Activated CD8-positive, alpha-beta memory T cell treated with anti-CD3 and anti-CD28 coated beads for 4 hours (primary cell): ENCODE measurements around the gene TMEM238L.

ENCODE experiments used
- DNase-seq, 2 donors: peaks; one replicate each; pipeline ENCODE4 v3.0.0-alpha.2; 2020; ENCODE audit warnings: low read depth in 2 of 2

The TMEM238L gene

DNA sequence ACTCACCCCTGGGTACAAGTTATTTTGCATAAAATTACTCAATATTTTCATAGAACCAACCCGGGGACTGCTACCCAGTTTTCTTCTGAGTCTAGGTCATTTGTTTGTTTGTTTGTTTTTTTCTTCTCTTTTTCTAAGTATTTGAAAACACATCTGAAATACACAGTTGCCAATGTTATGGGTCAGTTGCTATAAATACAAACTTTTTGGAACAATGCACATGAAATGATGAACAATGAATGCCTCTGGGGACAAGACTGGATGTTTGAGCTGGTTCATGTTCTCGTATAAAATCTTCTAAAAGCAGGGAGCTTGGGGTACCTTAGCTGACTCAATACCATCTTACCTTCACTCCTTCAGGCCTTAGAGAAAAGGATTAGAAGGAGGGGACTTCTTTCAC is 30.5 kb downstream of the TMEM238L start:
- no peak for DNase-seq

DNA sequence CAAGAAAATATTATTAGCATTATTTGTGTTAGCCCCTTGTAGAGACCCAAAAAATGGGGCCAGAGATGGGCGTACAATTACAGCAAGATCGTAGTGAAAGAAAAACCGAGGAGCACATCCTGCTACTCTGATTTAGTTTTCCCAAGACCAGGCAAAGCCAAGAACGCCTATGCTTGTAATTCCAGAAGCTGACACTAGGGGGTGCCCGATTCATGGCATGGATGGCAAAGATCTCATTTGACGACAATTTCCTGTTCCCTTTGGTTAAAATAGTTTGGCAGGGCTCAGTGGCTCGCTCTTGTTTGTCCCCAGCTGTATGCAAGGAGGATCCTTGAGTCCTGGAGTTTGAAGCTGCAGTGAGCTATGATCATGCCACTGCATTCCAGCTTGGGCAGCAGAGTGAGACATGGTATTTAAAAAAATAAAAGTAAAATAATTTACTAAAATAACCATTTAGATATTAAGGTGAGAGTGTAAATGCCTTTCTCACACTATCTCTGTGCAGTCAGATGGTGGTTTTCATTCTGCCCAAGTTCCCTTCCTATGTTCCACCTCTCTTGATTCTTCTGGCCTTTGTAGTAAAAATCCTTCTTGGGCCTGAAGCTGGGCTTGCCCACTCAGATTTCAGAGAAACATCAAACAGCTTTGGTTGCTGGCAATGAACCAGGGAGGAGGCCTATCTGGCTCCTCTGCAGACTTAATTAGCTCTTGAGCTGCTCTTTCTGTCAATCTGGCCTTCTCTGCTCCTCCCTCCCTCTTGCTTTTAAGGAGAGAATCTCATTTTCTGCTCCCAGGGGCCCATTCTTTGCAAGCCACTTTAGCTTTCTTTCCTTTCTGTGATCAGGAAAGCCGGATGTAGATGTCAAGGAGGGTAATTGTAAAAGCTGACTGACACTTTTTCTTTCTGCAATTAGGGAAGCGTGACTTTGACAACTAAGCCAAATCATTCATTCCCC is 31.2 kb downstream of the TMEM238L start:
- DNase-seq, result no peak

DNA sequence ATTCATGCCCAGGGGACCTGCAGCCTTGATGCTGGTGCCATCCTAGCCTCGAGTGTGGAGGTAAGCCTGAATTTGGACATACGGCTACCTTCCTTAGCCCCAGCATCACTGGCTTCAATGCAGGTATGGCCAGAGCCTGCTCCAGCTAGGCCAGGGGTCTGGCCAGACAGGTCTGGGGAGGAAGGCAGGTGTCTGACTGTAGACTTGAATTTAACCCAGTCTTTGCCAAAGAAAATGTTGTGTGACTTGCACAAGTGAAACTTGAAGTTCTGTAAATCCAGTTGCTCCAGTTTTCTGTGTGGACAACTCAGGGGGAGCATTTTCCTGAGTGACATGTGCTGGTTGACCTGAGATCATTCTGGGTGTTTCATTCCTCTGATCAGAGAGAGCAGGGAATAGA is 32.8 kb downstream of the TMEM238L start:
- no peak for DNase-seq

DNA sequence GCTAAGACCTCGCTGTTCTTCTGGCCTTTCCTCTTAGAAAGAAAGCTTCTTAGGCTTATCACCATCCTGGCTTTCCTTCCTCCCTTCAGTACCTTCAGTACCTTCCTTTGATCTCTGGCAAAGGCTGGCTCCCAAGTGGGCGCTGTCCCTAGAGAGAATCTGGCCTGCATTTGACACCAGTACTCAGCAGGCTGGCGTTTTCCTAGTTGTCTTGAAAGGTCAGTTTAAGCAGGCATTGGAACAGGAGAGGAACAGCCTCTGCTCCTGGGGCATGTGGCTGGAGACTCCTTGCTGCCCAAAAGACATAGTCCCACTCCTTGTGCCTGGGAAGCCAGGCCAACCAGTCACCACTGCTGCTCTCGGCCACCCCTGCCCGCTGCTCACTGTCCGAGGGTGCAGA is 34.1 kb downstream of the TMEM238L start:
- no peak for DNase-seq

DNA sequence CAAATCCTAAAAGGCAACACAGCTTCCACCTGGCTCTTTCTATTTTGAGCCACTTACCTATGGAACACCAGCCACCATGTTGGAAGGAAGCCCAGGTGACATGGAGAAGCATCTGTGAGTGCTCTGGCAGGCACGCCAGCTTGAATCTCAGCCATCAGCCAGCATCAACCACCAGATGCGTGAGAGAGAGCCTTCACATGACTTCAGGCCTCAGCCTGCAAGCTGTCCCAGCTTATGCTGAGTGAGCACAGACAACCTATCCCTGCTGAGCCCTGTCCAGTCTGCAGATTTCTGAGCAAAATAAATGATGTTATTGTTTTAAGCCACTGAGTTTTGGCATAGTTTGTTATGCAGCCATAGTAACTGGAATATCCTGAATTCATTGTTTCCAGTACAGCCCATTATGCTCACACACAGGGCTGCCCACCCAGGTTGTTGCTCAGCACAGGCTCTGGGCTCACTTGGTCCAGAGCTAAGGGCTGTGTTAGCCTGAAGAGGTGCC is 35.1 kb downstream of the TMEM238L start:
- no peak for DNase-seq

DNA sequence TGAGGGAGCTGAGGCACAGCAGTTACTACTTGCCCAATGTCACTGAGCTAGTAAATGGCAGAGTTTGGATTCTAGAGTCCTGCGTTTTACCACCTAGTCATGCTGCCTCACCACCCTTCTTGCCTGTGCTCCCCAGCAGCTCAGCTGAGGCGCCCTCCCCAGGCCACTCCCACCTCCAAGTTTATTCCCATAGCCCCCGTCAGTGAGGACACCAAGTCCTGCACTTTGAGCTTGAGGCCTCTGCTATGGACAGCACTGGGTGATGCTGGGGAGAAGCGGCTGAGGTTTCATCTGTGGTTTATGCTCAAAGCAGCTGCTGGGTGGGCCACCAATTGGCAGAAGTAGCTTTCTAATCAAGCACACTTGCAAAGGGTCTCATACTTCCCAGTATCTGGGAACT is 36.7 kb downstream of the TMEM238L start:
- DNase-seq, result no peak

DNA sequence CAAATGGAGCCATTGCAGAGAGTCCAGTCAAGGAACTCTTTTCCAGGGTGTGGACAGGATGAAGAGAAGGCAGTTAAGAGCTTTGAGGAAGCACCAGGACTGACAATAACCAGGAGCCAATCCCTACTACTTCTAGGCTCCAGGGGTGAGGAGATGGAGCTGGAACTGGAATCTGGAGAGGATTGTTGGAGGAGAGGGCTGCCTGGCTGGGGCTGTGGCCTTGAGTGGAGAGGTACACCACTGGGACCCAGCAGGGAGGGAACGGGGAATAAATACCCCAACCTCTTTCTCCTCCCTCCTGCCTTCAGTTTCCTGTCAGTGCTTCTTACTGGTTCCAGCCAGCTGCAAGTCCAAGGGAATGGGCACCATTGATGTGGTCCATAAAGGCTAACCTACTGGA is 41.9 kb downstream of the TMEM238L start:
- no peak for DNase-seq

DNA sequence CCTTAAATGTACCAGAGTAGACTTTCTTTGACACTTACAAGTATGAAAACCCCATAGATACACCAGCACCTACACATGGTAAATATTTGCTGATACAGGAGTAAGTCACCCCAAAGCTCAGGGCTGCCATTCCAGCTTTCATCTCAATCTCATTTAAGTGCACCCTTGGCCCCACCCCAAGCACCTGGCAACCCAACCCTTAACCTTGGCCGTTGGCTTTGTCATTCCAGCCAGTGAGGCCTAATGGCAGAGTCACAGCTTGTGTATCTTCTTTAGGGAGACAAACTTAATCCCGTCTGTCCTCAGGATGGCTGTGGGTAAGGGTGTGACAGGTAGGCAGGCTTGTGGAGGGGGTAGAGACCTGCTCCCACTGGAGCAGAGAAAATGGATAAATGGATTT is 42.6 kb downstream of the TMEM238L start:
- no peak for DNase-seq

DNA sequence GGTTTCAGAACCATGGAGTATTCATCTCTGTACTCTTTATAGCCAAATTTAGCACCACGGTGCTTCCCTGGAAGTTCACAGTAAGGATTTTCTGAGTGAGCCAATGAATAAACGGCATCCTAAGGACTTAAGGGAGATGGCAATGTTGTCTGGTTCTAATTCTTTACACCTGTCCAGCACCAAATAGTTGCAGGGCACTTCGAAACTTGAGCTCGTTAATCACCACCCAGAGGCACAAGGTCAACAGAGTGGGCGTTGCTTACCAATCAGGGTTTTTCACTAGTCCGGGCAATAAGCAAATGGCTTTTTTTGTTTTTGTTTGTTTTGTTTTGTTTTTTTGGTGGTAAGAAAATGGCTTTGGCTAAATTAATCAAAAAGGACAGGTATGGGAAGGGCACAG is 45.8 kb downstream of the TMEM238L start:
- no peak for DNase-seq

DNA sequence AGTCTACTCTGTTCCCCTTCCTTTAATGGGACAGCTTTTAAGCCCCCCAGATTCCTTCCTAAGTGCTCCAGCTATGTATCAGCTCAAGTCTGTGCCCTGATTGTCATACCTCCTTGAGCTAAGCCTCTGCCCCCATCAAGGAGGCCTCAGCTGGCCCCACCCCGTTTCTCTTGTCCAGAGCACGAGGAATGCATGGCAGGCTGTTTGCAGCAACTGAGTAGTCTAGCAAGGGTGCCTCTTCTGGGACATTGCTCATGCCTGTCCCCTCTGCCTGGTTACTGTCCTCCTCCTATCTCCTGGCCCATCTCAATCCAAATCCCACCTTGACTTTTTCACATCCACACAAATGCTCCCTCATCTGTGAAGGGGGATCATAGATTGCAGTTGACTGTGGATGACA is 46.3 kb downstream of the TMEM238L start:
- no peak for DNase-seq

DNA sequence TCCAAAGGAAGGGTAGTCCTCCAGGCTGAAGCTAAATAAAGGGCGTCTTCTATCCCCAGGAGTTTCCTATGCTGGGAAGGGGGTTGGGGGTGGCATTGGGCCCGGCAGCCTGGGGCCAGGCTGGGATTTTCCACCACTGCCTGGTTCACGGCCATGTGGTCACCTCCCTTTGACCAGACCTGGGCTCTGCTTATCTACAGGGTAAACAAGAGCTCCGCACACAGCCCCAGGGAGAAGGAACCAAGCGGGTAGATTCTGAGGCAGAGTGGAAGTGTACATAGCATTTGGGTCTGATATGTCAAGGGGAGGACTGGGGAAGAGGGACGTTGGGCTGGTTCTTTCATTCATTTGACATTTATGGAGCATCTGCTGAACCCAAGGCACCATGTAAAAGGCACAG is 46.8 kb downstream of the TMEM238L start:
- DNase-seq, result no peak

DNA sequence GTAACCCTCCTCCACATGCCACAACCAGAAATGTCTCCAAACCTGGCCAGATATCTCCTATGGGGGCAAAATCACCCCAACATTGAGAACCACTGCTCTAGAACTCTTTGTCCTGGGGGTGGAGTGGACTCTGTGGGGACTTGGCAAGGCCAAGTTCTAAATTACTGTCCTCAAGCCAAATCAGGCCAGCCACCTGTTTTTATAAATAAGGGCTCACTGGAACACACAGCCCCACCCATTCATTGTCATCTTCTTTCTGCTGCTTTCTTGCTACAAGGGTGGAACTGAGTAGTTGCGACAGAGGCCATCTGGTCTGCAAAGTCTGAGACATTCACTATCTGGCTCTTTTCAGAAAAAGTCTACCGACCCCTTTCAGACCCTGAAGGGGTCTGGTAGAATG is 47.3 kb downstream of the TMEM238L start:
- DNase-seq, result no peak

DNA sequence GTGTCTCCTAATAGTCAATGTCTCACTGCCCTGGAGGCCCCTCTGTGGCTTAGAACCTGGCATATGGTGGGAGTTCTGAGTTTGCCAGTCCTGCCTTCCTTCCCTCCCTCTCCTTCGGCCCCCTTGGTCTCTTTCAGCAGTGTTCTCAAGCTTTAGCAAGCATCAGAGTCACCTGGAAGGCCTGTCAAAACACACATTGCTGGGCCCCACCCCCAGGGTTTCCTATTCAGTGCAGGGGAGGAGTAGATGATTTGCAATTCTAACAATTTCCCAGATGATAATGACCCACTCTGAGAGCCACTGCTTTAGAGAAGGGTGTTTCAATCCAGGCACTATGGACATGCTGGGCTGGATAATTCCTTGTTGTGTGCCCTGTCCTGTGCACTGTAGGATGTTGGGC is 47.7 kb downstream of the TMEM238L start:
- DNase-seq, result no peak

DNA sequence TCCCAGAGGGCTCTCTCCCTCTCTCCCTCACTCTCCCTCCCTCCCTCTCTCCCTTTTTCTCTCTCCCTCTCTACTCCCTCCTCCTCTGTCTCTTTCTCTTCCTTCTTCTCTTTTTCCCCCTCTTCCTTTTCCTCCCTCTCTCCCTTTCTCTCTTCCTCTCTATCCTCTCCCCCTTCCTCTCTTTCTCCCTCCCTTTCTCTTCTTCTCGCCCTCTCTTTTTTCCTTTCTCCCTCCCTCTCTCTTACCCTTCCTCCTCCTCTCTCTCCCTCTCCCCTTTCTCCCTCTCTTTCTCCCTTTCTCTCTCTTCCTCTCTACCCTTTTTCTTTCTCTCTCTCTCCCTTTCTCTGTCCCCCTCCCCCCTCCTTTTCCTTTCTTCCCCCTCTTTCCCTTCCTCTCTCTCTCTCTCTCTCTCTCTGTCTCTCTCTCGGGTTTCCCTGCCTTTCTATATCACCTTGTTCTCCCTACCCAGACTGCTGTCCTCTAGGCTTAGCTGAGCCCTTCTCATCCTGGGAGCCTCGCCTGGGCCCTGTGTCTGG is 48.2 kb downstream of the TMEM238L start:
- no peak for DNase-seq

DNA sequence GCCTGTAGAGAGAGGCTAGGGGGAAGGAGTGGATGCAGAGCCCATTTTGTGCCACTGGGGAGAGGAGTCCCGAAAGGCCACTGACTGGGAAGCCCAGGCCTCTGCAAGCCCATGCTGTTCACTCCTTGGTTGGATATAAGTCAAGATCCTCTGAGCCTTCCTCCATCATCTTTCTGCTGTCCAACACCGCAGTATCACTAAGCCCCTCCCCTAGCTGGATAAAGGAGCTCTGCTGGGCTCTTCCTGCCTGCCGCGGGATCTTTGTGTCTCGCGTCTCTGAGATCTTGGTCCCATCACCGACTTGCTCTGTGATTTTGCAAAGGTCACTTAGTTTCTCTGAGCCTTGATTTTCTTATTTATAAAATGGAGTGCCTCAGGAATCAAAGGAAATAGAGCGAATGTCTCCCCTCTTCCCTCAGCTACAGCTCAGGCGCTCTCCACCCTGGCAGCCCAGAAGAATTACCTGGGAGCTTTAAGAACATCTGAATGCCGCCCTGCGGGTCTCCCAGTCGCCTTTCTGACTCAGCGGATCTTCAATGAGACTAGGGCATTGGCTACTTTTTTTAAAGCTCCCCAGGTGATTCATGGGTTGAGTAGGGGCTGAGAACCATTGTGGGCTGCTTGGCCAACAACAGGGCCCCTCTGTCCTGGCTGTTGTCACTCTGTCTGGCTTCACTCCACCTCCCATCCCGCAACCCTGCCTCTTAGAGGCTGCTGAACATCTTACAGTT is 48.9 kb downstream of the TMEM238L start:
- DNase-seq, result no peak

DNA sequence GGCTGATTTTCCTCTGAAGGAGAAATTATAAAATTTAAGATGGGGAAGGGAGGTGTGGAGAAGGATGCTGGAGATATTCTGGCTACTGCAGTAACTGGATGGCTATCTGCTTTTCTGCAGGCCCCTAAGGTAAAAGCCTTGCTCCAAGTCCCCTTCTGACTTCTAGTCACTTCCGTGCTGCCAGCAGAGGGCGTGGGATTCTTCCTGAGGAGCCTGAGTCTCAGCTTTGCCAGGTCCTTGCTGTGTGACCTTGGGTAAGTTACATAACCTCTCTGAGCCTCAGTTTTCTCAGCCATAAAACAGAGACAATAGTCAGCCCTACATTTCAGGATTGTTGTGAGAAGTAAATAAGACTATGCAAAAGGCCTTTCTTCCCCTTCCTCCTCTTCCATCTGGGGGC is 49.8 kb downstream of the TMEM238L start:
- DNase-seq, result no peak

DNA sequence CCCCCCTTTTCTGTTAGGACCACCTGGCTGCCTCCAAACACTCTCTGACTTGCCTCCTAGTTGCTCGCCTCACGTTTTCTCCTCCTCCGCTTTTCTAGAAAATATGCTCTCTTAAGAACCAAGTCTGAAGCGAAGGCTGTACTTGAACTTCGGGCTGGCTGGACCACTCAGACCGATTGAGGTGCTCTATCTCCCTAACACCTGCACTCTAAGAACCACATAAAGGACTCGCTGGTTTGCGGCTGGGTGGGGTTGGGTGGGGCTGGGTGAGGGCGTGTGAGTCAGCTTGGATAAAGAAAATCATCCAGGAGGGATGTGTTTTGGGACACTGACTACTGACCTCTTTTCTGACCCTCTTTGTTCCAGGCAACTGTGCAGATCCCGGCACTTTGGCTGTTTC is 51.2 kb downstream of the TMEM238L start:
- DNase-seq, result no peak

DNA sequence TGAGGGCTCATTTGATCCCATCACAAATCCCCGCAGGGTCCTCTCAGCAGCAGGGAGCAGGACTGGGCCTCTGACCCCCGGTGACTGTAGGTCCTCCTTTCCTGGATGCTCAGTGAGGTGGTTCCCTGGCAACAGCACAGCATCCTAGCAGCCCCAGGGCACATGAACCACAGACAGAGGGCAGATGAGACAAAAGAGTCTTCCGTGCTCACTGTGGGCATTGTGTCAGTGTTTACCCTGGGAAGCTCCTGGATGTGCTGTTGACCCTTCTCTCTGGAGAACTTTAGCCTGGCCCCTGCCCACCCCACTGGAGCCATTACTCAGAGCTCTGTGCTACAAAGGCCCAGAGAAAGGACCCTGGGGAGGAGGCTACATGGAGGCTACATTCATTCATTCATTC is 52.3 kb downstream of the TMEM238L start:
- no peak for DNase-seq

DNA sequence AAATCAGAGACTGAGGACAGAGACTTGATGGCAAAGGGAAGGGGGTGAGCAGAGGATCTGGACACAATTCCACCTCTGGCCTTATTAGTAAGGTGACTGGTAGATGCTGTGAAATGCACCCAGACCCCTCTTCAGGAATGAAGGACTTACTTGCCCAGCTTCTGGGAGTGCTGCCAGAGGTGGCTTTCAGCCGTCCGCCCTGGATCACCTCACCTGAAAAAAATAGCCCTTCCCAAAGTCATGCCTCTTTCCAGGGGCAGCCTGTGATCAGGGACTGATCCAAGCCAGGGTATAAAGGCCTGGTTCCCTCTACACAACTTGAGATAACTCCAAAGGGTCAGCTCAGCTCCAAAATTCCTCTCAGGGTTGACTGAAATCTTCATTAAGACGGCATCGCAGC is 53.7 kb downstream of the TMEM238L start:
- no peak for DNase-seq

DNA sequence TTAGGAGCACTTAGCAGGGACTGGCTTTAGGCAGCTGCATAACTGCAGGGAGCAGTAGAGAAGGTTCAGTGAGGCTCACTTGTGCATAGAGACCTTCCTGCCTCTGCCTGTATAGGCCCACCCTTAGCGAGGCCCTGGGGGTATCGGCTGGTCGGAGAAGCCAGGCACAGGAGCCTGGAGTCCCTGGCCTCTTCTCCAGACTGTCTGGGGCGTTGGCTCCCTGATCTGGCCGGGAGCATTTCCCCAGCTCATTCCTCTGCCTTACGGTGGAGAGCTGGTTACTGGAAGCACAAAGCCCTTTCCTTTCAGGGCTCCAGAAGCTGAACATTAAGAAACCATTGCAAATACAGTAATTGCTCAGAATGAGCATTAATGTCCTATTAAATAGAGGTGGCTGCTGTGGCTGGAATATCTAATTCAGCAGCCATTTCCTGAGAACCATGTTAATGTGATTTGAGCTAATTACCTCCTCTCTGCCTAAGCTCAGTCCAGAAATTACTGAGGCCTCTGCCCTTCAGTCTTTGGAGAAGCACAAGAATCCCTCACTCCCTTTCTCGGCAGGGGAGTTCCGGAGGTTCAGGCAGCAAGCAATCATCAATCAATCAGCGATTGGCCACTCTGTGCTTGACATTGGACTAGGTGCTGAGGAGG is 55.2 kb downstream of the TMEM238L start:
- no peak for DNase-seq

DNA sequence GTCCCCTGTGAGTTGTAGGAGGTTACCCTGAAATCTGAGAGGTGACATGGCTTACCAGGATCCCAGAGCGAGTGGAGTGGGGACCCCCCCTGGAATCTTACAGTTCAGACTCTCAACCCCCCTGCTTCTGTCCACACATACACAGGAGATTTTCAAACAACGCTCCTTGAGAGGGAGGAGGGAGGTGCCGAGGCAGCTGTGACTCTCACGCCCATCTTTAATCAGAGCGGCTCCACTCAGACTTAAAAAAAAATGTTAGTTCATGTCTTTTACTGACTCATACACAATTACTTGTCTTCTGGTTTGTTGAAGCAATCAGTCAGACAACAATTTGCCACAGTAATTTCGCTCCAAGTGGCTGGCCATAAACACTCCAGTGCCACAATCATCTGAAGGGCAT is 58.7 kb downstream of the TMEM238L start:
- DNase-seq, result no peak
